Measurements from ENCODE around the gene C9orf72.
"Not testable (repeated sequence)": the region's sequence is repeated elsewhere in the genome, so short reads cannot be mapped to it uniquely, and the experiment has no call there.

Gene C9orf72, protein sequence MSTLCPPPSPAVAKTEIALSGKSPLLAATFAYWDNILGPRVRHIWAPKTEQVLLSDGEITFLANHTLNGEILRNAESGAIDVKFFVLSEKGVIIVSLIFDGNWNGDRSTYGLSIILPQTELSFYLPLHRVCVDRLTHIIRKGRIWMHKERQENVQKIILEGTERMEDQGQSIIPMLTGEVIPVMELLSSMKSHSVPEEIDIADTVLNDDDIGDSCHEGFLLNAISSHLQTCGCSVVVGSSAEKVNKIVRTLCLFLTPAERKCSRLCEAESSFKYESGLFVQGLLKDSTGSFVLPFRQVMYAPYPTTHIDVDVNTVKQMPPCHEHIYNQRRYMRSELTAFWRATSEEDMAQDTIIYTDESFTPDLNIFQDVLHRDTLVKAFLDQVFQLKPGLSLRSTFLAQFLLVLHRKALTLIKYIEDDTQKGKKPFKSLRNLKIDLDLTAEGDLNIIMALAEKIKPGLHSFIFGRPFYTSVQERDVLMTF

DNA sequence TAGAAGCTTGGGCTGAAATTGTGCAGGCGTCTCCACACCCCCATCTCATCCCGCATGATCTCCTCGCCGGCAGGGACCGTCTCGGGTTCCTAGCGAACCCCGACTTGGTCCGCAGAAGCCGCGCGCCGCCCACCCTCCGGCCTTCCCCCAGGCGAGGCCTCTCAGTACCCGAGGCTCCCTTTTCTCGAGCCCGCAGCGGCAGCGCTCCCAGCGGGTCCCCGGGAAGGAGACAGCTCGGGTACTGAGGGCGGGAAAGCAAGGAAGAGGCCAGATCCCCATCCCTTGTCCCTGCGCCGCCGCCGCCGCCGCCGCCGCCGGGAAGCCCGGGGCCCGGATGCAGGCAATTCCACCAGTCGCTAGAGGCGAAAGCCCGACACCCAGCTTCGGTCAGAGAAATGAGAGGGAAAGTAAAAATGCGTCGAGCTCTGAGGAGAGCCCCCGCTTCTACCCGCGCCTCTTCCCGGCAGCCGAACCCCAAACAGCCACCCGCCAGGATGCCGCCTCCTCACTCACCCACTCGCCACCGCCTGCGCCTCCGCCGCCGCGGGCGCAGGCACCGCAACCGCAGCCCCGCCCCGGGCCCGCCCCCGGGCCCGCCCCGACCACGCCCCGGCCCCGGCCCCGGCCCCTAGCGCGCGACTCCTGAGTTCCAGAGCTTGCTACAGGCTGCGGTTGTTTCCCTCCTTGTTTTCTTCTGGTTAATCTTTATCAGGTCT is at the start of gene C9orf72:
C9orf72 (minus strand) TSS at position 564 of the 716 bp plus-strand sequence. CDS start 6,361 bp downstream, outside the sequence.
- DNase-seq (ENCODE audit: low read depth in 3 of 3, low spot score in 1 of 3) = peak; percentile 55 to 88 (median 80)

DNA sequence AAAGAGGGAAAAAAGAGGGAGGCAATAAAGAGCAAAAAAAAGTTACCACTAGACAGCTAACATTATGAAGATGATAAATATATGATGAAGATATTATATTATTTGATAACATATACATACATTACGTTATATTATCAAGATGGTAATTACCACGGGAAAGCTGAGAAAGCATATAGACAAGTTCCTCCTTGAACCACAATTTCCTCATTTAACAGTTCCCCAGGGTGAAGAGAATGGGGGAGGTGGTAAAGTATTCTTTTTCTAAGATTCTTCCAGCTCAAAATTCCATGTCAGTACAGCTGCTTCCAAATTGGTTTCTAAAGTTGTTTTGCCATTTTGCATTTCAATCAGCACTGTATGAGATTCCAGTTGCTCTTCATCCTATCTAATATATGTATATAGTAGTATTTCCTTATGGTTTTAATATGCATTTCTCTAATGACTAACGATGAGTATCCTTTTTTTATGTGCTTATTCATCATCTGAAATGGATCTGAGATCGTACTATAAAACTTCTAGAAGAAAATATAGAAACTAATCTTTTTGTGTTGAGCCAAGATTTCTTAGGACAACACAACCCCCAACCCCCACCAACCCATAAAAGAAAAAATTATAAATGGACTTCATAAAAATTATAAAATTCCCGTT is 49.5 kb upstream of the C9orf72 start:
- DNase-seq (ENCODE audit: low read depth in 3 of 3, low spot score in 1 of 3) = no peak

GRCh38 chr9:27619743-27620142 is 46.5 kb upstream of the C9orf72 start:
- no peak for DNase-seq (ENCODE audit: low read depth in 3 of 3, low spot score in 1 of 3)

DNA sequence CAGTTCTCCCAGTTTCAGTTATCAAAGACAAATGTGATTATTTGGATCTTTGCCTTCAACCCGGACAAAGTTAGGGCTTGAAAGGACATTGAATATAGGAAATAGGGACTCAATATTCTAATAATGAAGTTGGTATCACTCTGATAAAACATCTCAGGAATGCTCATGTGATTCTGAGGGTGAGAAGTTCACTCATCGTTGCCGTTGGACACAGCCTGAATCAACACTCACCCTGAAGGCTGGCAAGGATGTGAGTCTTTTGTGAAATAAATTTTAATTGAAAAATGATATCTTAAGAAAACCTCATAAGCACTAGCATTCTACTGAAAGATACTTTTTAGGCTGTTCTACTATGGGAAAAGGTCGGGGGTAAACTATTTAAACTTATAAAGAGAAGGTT is 44.8 kb upstream of the C9orf72 start:
- DNase-seq (ENCODE audit: low read depth in 3 of 3, low spot score in 1 of 3) = no peak

- no peak for DNase-seq (ENCODE audit: low read depth in 3 of 3, low spot score in 1 of 3)
These were observed 41.3 kb upstream of the C9orf72 start for GRCh38 chr9:27614551-27614950.

GRCh38 chr9:27612036-27612435 is 38.8 kb upstream of the C9orf72 start:
- not testable (repeated sequence) for DNase-seq (ENCODE audit: low read depth in 3 of 3, low spot score in 1 of 3)

- DNase-seq (ENCODE audit: low read depth in 3 of 3, low spot score in 1 of 3) = no peak
These were observed 37.3 kb upstream of the C9orf72 start for GRCh38 chr9:27610622-27611021.

DNA sequence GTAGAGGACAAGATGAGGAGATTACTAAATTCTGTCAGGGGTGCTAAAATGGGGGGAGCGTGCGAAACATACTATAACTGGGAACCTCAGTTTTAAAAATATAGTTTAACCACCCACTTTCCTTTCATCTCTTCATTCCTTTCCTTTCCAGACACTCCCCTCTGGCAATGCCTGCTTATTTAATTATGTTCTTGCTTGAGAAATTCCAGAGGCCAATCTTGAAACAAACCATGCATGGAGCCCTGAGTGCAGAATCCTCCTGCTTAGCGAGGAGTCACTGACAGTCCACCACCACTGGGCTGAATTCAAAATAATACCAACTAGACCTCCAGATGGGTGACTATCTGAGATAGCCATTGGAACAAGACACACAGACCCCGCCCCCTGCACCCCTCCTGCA is 29.7 kb upstream of the C9orf72 start:
- DNase-seq (ENCODE audit: low read depth in 3 of 3, low spot score in 1 of 3) = no peak

GRCh38 chr9:27602142-27602861 is 29.0 kb upstream of the C9orf72 start:
- no peak for DNase-seq (ENCODE audit: low read depth in 3 of 3, low spot score in 1 of 3)

DNA sequence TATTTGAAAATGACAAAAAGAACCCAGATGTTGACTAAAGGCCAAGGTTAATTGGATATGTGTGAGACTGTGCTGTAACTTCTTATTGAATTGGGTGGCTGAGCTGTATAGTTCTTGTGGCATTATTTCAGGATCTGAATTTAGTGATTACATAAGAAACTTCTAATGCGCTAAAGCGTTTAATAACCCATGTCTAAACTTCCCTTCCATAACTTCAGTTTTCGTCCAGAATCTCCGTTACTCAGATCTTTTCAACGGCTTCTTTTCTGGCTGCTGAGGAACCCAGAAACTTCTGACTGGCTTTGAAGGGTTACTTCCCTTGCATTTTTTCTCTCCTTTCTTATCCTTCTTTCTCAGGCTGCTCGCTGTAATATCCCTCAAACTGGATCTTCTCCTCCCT is 28.1 kb upstream of the C9orf72 start:
- DNase-seq (ENCODE audit: low read depth in 3 of 3, low spot score in 1 of 3) = no peak

DNA sequence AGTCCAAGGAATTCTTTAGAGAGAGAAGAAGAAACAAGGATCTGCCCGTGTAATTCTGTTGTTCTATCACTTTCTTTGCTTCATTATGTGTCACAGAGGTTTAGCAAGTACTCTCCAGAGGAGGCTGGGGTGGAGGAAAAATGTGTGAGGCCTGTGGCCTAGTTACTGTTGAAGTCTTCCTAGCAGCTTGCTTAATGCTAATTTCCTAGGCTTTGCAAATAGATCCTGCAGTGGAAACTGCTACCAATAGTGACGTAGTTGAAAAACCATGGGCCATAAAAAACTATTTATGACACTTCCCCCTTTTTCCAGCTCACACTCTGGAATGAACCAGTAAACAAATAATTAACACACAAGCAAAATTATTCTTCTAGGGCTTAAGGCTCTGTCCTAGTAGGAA is 27.0 kb upstream of the C9orf72 start:
- no peak for DNase-seq (ENCODE audit: low read depth in 3 of 3, low spot score in 1 of 3)

GRCh38 chr9:27599870-27600238 is 26.6 kb upstream of the C9orf72 start:
- DNase-seq (ENCODE audit: low read depth in 3 of 3, low spot score in 1 of 3) = no peak

GRCh38 chr9:27599102-27599869 is 26.0 kb upstream of the C9orf72 start:
- DNase-seq (ENCODE audit: low read depth in 3 of 3, low spot score in 1 of 3) = no peak

- DNase-seq (ENCODE audit: low read depth in 3 of 3, low spot score in 1 of 3) = no peak
These were observed 22.5 kb upstream of the C9orf72 start for GRCh38 chr9:27595733-27596132.

DNA sequence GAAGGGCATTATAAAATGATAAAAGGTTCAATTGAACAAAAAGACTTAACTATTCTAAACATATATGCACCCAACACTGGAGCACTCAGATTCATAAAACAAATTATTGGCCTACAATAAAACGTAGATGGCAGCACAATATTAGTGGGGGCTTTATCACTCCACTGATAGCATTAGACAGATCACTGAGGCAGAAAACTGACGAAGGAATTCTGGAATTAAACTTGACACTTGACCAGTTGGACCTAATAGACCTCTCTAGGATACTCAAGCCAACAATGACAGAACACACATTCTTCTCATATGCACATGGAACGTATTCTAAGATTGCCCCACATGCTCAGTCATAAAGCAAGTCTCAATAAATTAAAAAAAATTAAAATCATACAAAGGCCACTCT is 18.4 kb upstream of the C9orf72 start:
- no peak for DNase-seq (ENCODE audit: low read depth in 3 of 3, low spot score in 1 of 3)

DNA sequence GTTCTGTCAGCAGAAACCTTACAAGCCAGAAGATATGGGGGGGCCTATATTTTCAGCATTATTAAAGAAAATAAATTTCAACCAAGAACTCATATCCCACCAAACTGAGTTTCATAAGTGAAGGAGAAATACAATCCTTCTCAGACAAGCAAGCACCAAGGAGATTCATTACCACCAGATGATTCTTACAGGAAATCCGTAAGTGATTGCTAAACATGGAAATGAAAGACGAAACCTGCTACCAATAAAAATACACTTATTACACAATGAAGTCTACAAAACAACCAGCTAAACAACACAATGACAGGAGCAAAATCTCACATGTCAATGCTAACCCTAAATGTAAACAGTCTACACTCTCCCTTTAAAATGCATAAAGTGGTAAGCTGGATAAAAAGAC is 17.8 kb upstream of the C9orf72 start:
- DNase-seq (ENCODE audit: low read depth in 3 of 3, low spot score in 1 of 3) = no peak

GRCh38 chr9:27590651-27591050 is 17.4 kb upstream of the C9orf72 start:
- no peak for DNase-seq (ENCODE audit: low read depth in 3 of 3, low spot score in 1 of 3)

- DNase-seq (ENCODE audit: low read depth in 3 of 3, low spot score in 1 of 3) = no peak
These were observed 16.2 kb upstream of the C9orf72 start for GRCh38 chr9:27589462-27589861.

GRCh38 chr9:27586304-27586703 is 13.0 kb upstream of the C9orf72 start:
- no peak for DNase-seq (ENCODE audit: low read depth in 3 of 3, low spot score in 1 of 3)

DNA sequence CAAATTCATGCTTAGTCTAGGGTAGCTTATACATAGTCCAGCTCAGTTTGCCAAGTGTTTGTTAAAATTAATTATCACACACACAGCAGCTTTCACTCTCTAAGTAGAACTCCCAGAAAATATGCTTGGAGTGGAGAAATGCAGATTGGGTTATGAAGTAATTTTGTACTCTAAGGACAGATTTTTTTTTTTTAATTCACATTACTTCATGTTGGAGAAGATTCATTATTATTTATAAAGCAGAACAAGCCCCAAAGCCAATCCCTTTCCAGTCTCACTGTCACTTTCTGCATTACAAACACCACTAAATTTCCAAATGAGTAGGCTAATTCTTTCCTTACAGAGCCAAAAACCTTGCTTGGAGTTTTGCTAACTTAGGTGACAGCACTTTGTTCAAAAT is 11.7 kb upstream of the C9orf72 start:
- no peak for DNase-seq (ENCODE audit: low read depth in 3 of 3, low spot score in 1 of 3)

- DNase-seq (ENCODE audit: low read depth in 3 of 3, low spot score in 1 of 3) = no peak
These were observed 9.5 kb upstream of the C9orf72 start for GRCh38 chr9:27582794-27583193.
